ENCODE data around the gene DNM1.

- TF ChIP-seq PKNOX1 (IDR thresholded peaks at IDR 0.05), result no peak
- no peak for TF ChIP-seq RB1 (IDR thresholded peaks at IDR 0.05; ENCODE audit: borderline replicate concordance)
- TF ChIP-seq POLR2AphosphoS5 (IDR thresholded peaks at IDR 0.05; ENCODE audit: low read length), result no peak
- no peak for TF ChIP-seq POLR2A (IDR thresholded peaks at IDR 0.05; ENCODE audit: low read depth, low read length)
- TF ChIP-seq KDM1A (IDR thresholded peaks at IDR 0.05; ENCODE audit: borderline replicate concordance), result no peak
- TF ChIP-seq TARDBP (IDR thresholded peaks at IDR 0.05; ENCODE audit: borderline replicate concordance), result no peak
- TF ChIP-seq PAX5 (IDR thresholded peaks at IDR 0.05; ENCODE audit: borderline replicate concordance, low read depth, low read length), result no peak
- TF ChIP-seq CHD2 (IDR thresholded peaks at IDR 0.05; ENCODE audit: borderline replicate concordance, low read depth, low read length), result no peak
- no peak for TF ChIP-seq BCL11A (IDR thresholded peaks at IDR 0.05; ENCODE audit: low read depth, low read length)
- TF ChIP-seq MEF2A (IDR thresholded peaks at IDR 0.05; ENCODE audit: insufficient read depth, low read depth, low read length), result no peak
- TF ChIP-seq MAX (IDR thresholded peaks at IDR 0.05; ENCODE audit: low read depth, low read length), result no peak
- TF ChIP-seq NR2F1 (conservative IDR thresholded peaks at IDR 0.05), result no peak
Measured at GRCh38 chr9:128296340-128297220, 93.4 kb downstream of the DNM1 start.
